GM12875 (cell line): Measurements from ENCODE around the gene NISCH.
A peak's percentile ranks its signal among the peaks of the same experiment; 100 is the strongest.

ENCODE experiments used
- H3K4me3 ChIP-seq: one replicate; pipeline ENCODE4 v1.5.1; 2011; ENCODE audit warnings: low read depth, low read length, control low read depth
- CTCF ChIP-seq: IDR thresholded peaks from 2 replicates; pipeline ENCODE4 v1.5.1; 2011; ENCODE audit warnings: low read depth, mild to moderate bottlenecking, control low read depth, inconsistent platforms, low read length, moderate library complexity, borderline replicate concordance; ENCODE audit not compliant: insufficient read depth

The NISCH gene

GRCh38 chr3:52527732-52528585, 72.6 kb downstream of the NISCH start:
- no peak for TF ChIP-seq CTCF
- H3K4me3 ChIP-seq: no peak overlapping the region

- no peak overlapping the region for H3K4me3 ChIP-seq
- TF ChIP-seq CTCF: no peak
Measured at GRCh38 chr3:52528586-52529375, 73.4 kb downstream of the NISCH start.

GRCh38 chr3:52529376-52530333, 74.3 kb downstream of the NISCH start:
- H3K4me3 ChIP-seq: no peak overlapping the region
- TF ChIP-seq CTCF: no peak

- H3K4me3 ChIP-seq: no peak overlapping the region
Measured at GRCh38 chr3:52530918-52531826, 75.8 kb downstream of the NISCH start.

GRCh38 chr3:52531860-52532516, 76.6 kb downstream of the NISCH start:
- TF ChIP-seq CTCF: no peak
- peak overlapping the region; percentile 80 for H3K4me3 ChIP-seq

More at GRCh38 chr3:52530918-52531826, 75.8 kb downstream of the NISCH start:
- no peak for TF ChIP-seq CTCF
